GM23338 (cell line): ENCODE results near the gene EXOC6B. TPM values are rescaled to one million over a fixed set of nuclear protein-coding genes. Genes with fewer than 3 reads are reported as not detected.

Experiments
- ATAC-seq: fragments of 200-7000 bp; cut with Tn5 transposase; 3 replicates; pipeline ENCODE4 v1.9.1; 2020
- DNase-seq: peaks from one replicate; pipeline ENCODE4 v3.0.0-alpha.2; 2015; ENCODE audit warnings: low spot score
- H2AFZ ChIP-seq: fragments of 200-600 bp; sonication (generic); 2 replicates; pipeline ENCODE4 v1.8.0; 2016; ENCODE audit warnings: antibody characterized with exemption, mild to moderate bottlenecking, moderate library complexity
- H3F3A ChIP-seq: fragments of 200-600 bp; sonication (generic); replicated peaks from 2 replicates; pipeline ENCODE4 v1.8.0; 2017; ENCODE audit warnings: antibody characterized with exemption, mixed run types, low read depth
- H3K27ac ChIP-seq: fragments of 200-600 bp; sonication (generic); 2 replicates; pipeline ENCODE4 v1.6.1; 2016; ENCODE audit warnings: low read depth
- H3K27me3 ChIP-seq: fragments of 200-600 bp; sonication (generic); 2 replicates; pipeline ENCODE4 v1.8.0; 2016; ENCODE audit warnings: mild to moderate bottlenecking, mixed run types, moderate library complexity; ENCODE audit not compliant: insufficient read depth
- H3K36me3 ChIP-seq: fragments of 200-600 bp; sonication (generic); 2 replicates; pipeline ENCODE4 v1.8.0; 2016; ENCODE audit warnings: mild to moderate bottlenecking; ENCODE audit not compliant: insufficient read depth
- H3K4me1 ChIP-seq: fragments of 200-600 bp; sonication (generic); 2 replicates; pipeline ENCODE4 v1.8.0; 2016; ENCODE audit warnings: mild to moderate bottlenecking, moderate library complexity; ENCODE audit not compliant: insufficient read depth
- H3K4me2 ChIP-seq: fragments of 200-600 bp; sonication (generic); 2 replicates; pipeline ENCODE4 v1.7.1; 2017; ENCODE audit warnings: mixed run types
- H3K4me3 ChIP-seq: fragments of 200-600 bp; sonication (generic); 2 replicates; pipeline ENCODE4 v1.6.1; 2016; ENCODE audit warnings: mixed run types
- H3K79me2 ChIP-seq: fragments of 200-600 bp; sonication (generic); replicated peaks from 2 replicates; pipeline ENCODE4 v1.8.0; 2017; ENCODE audit warnings: mild to moderate bottlenecking; ENCODE audit not compliant: insufficient read depth
- H3K9me2 ChIP-seq: fragments of 200-600 bp; sonication (generic); 2 replicates; pipeline ENCODE4 v1.8.0; 2017; ENCODE audit not compliant: insufficient read depth
- H4K20me1 ChIP-seq: fragments of 200-600 bp; sonication (generic); replicated peaks from 2 replicates; pipeline ENCODE4 v1.8.0; 2017; ENCODE audit warnings: mild to moderate bottlenecking; ENCODE audit not compliant: insufficient read depth
- H3K27ac Mint-ChIP-seq: 2 replicates; pipeline ENCODE4 v1.8.0; 2020; ENCODE audit warnings: inconsistent platforms, mild to moderate bottlenecking, moderate library complexity, mixed read lengths
- H3K27me3 Mint-ChIP-seq: 3 replicates; pipeline ENCODE4 v1.8.0; 2022; ENCODE audit warnings: low read depth, mild to moderate bottlenecking, moderate library complexity, mixed read lengths, inconsistent platforms; ENCODE audit not compliant: insufficient read depth, poor library complexity
- H3K36me3 Mint-ChIP-seq: 3 replicates; pipeline ENCODE4 v1.8.0; 2021; ENCODE audit warnings: low read depth, mild to moderate bottlenecking, inconsistent platforms, moderate library complexity, mixed read lengths
- H3K4me1 Mint-ChIP-seq: 3 replicates; pipeline ENCODE4 v1.8.0; 2020; ENCODE audit warnings: mild to moderate bottlenecking, inconsistent platforms, mixed read lengths
- H3K4me3 Mint-ChIP-seq: 3 replicates; pipeline ENCODE4 v1.8.0; 2021; ENCODE audit warnings: moderate library complexity, mild to moderate bottlenecking, inconsistent platforms, mixed read lengths
- H3K9me3 Mint-ChIP-seq: 3 replicates; pipeline ENCODE4 v1.8.0; 2020; ENCODE audit warnings: moderate library complexity, mild to moderate bottlenecking, inconsistent platforms, mixed read lengths
- EZH2 ChIP-seq: fragments of 200-600 bp; sonication (generic); IDR thresholded peaks from one replicate; pipeline ENCODE4 v1.8.0; 2017; ENCODE audit warnings: antibody characterized with exemption, mild to moderate bottlenecking, low read depth; ENCODE audit not compliant: unreplicated experiment
- EZH2phosphoT487 ChIP-seq: fragments of 200-600 bp; sonication (generic); IDR thresholded peaks from one replicate; pipeline ENCODE4 v1.8.1; 2018; ENCODE audit warnings: antibody characterized with exemption; ENCODE audit not compliant: unreplicated experiment
- JUNB ChIP-seq: IDR thresholded peaks from one replicate; pipeline ENCODE4 v1.6.1; 2016; ENCODE audit warnings: antibody characterized with exemption; ENCODE audit not compliant: unreplicated experiment
- STAT1 ChIP-seq: IDR thresholded peaks from one replicate; pipeline ENCODE4 v1.6.1; 2016; ENCODE audit warnings: antibody characterized with exemption; ENCODE audit not compliant: unreplicated experiment
- ZNF114 ChIP-seq: fragments of 250-450 bp; sonication (Bioruptor Pico); IDR thresholded peaks from 2 replicates; pipeline ENCODE4 v1.5.0; 2020; ENCODE audit warnings: mild to moderate bottlenecking, moderate library complexity
- ZNF331 ChIP-seq: fragments of 250-450 bp; sonication (Bioruptor Pico); IDR thresholded peaks from 2 replicates; pipeline ENCODE4 v1.5.0; 2020; ENCODE audit warnings: low read depth, mild to moderate bottlenecking, moderate library complexity
- polyA plus RNA-seq: library from polyadenylated mRNA; unstranded; fragments of >200 nt; fragmentation: Nextera tagmentation; extraction: Ambion mirVana; gene quantifications from 2 replicates; pipeline ENCODE4 v1.2.1, GENCODE V29; 2016
- total RNA-seq: library from RNA; depleted of rRNA; stranded (reverse); fragments of >200 nt; shearing (Covaris generic); gene quantifications from 2 replicates; pipeline ENCODE4 v1.2.3, GENCODE V29; 2014
- TF ChIP-seq, protein P1 (sequence below): IDR thresholded peaks from 2 replicates; pipeline ENCODE4 v1.6.1; 2016; ENCODE audit warnings: antibody characterized with exemption
- TF ChIP-seq, protein P2 (sequence below): fragments of 250-450 bp; sonication (Bioruptor Pico); IDR thresholded peaks from 2 replicates; pipeline ENCODE4 v1.5.0; 2020; ENCODE audit warnings: mild to moderate bottlenecking, moderate library complexity
- TF ChIP-seq, protein P3 (sequence below): IDR thresholded peaks from one replicate; pipeline ENCODE4 v1.6.1; 2018; ENCODE audit warnings: antibody characterized with exemption; ENCODE audit not compliant: unreplicated experiment

EXOC6B gene
- total and polyA plus RNA-seq, 2 experiments from 2014 or later = 7.2 to 45.9 TPM

DNA sequence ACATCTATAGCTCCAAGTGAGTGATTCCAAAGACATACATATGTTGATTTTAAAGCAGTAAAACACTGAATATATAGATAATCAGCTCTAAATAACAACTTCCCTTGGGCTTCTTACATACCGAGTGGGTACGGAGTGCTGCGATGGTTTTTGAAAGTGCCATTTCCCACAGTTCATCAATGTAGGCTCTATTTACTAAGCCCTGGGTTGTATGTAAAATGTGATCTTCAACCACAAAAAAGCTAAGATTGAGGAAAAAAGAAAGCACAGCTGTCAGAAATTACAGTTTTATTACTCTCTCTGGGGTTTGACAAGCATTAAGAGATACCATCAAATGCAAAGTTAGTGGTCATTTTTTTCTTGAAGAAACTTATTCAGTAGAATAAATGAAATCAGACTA lies 312.8 kb downstream of the EXOC6B start:
- no peak overlapping the region for H3K4me3 Mint-ChIP-seq
- Histone ChIP-seq H4K20me1 (no peaks in the 10 kb centered on the region), H3K27me3 (no peaks in the 10 kb centered on the region), H2AFZ (no peak overlapping the region), H3F3A (no peaks in the 10 kb centered on the region), H3K79me2 (no peaks in the 10 kb centered on the region), H3K9me2 (no peaks in the 10 kb centered on the region), H3K4me2 (no peak overlapping the region), H3K4me1 (peaks cover 22% of the 10 kb centered on the region), H3K27ac (no peak overlapping the region), H3K4me3 (no peak overlapping the region), H3K36me3 (no peaks in the 10 kb centered on the region)
- no peaks in the 10 kb centered on the region for H3K27me3 Mint-ChIP-seq
- no peak overlapping the region for H3K27ac Mint-ChIP-seq
- no peaks in the 10 kb centered on the region for H3K36me3 Mint-ChIP-seq
- ATAC-seq (no peak), DNase-seq (no peak)
- H3K9me3 Mint-ChIP-seq = no peaks in the 10 kb centered on the region
- H3K4me1 Mint-ChIP-seq = peaks cover 7% of the 10 kb centered on the region; the same call in 2 of the 3 replicates
- TF ChIP-seq, protein P1, sequence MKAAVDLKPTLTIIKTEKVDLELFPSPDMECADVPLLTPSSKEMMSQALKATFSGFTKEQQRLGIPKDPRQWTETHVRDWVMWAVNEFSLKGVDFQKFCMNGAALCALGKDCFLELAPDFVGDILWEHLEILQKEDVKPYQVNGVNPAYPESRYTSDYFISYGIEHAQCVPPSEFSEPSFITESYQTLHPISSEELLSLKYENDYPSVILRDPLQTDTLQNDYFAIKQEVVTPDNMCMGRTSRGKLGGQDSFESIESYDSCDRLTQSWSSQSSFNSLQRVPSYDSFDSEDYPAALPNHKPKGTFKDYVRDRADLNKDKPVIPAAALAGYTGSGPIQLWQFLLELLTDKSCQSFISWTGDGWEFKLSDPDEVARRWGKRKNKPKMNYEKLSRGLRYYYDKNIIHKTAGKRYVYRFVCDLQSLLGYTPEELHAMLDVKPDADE = no peak
- TF ChIP-seq JUNB (no peak), ZNF331 (no peak), EZH2 (no peak), EZH2phosphoT487 (no peak), STAT1 (no peak), ZNF114 (CRISPR knock-in tag) (no peak)
- TF ChIP-seq, protein P2, sequence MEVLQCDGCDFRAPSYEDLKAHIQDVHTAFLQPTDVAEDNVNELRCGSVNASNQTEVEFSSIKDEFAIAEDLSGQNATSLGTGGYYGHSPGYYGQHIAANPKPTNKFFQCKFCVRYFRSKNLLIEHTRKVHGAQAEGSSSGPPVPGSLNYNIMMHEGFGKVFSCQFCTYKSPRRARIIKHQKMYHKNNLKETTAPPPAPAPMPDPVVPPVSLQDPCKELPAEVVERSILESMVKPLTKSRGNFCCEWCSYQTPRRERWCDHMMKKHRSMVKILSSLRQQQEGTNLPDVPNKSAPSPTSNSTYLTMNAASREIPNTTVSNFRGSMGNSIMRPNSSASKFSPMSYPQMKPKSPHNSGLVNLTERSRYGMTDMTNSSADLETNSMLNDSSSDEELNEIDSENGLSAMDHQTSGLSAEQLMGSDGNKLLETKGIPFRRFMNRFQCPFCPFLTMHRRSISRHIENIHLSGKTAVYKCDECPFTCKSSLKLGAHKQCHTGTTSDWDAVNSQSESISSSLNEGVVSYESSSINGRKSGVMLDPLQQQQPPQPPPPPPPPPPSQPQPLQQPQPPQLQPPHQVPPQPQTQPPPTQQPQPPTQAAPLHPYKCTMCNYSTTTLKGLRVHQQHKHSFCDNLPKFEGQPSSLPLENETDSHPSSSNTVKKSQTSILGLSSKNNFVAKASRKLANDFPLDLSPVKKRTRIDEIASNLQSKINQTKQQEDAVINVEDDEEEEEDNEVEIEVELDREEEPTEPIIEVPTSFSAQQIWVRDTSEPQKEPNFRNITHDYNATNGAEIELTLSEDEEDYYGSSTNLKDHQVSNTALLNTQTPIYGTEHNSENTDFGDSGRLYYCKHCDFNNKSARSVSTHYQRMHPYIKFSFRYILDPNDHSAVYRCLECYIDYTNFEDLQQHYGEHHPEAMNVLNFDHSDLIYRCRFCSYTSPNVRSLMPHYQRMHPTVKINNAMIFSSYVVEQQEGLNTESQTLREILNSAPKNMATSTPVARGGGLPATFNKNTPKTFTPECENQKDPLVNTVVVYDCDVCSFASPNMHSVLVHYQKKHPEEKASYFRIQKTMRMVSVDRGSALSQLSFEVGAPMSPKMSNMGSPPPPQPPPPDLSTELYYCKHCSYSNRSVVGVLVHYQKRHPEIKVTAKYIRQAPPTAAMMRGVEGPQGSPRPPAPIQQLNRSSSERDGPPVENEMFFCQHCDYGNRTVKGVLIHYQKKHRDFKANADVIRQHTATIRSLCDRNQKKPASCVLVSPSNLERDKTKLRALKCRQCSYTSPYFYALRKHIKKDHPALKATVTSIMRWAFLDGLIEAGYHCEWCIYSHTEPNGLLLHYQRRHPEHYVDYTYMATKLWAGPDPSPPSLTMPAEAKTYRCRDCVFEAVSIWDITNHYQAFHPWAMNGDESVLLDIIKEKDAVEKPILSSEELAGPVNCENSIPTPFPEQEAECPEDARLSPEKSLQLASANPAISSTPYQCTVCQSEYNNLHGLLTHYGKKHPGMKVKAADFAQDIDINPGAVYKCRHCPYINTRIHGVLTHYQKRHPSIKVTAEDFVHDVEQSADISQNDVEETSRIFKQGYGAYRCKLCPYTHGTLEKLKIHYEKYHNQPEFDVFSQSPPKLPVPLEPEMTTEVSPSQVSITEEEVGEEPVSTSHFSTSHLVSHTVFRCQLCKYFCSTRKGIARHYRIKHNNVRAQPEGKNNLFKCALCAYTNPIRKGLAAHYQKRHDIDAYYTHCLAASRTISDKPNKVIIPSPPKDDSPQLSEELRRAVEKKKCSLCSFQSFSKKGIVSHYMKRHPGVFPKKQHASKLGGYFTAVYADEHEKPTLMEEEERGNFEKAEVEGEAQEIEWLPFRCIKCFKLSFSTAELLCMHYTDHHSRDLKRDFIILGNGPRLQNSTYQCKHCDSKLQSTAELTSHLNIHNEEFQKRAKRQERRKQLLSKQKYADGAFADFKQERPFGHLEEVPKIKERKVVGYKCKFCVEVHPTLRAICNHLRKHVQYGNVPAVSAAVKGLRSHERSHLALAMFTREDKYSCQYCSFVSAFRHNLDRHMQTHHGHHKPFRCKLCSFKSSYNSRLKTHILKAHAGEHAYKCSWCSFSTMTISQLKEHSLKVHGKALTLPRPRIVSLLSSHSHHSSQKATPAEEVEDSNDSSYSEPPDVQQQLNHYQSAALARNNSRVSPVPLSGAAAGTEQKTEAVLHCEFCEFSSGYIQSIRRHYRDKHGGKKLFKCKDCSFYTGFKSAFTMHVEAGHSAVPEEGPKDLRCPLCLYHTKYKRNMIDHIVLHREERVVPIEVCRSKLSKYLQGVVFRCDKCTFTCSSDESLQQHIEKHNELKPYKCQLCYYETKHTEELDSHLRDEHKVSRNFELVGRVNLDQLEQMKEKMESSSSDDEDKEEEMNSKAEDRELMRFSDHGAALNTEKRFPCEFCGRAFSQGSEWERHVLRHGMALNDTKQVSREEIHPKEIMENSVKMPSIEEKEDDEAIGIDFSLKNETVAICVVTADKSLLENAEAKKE (CRISPR knock-in tag) = no peak
- TF ChIP-seq, protein P3, sequence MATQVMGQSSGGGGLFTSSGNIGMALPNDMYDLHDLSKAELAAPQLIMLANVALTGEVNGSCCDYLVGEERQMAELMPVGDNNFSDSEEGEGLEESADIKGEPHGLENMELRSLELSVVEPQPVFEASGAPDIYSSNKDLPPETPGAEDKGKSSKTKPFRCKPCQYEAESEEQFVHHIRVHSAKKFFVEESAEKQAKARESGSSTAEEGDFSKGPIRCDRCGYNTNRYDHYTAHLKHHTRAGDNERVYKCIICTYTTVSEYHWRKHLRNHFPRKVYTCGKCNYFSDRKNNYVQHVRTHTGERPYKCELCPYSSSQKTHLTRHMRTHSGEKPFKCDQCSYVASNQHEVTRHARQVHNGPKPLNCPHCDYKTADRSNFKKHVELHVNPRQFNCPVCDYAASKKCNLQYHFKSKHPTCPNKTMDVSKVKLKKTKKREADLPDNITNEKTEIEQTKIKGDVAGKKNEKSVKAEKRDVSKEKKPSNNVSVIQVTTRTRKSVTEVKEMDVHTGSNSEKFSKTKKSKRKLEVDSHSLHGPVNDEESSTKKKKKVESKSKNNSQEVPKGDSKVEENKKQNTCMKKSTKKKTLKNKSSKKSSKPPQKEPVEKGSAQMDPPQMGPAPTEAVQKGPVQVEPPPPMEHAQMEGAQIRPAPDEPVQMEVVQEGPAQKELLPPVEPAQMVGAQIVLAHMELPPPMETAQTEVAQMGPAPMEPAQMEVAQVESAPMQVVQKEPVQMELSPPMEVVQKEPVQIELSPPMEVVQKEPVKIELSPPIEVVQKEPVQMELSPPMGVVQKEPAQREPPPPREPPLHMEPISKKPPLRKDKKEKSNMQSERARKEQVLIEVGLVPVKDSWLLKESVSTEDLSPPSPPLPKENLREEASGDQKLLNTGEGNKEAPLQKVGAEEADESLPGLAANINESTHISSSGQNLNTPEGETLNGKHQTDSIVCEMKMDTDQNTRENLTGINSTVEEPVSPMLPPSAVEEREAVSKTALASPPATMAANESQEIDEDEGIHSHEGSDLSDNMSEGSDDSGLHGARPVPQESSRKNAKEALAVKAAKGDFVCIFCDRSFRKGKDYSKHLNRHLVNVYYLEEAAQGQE = no peak
